SK-N-SH (cell line): ENCODE data around the gene PTGFRN. TPM values are rescaled to one million over a fixed set of nuclear protein-coding genes. Genes with fewer than 3 reads are reported as not detected.

Source experiments
- CTCF ChIA-PET: fragments of 300-600, 350-600 bp; formaldehyde crosslinking; extraction: SDS; loops from one replicate; lab custom pipeline; 2021; lab: Yijun Ruan, JAX
- POLR2A ChIA-PET: fragments of 350-600 bp; sonication (Branson Sonifier 250); formaldehyde crosslinking; extraction: SDS; loops from one replicate; lab custom pipeline; 2020; ENCODE audit warnings: antibody characterized with exemption, inconsistent platforms; lab: Yijun Ruan, JAX
- DNase-seq: peaks from one replicate; pipeline ENCODE4 v3.0.0; 2012
- H2AFZ ChIP-seq: fragments of 200-600 bp; sonication (generic); 2 replicates; pipeline ENCODE4 v1.8.1; 2016; ENCODE audit warnings: antibody characterized with exemption, mild to moderate bottlenecking, low read depth
- H3F3A ChIP-seq: fragments of 200-600 bp; sonication (generic); replicated peaks from 2 replicates; pipeline ENCODE3; 2016; ENCODE audit warnings: antibody characterized with exemption, mild to moderate bottlenecking; ENCODE audit not compliant: insufficient read depth
- H3K27ac ChIP-seq, 2 experiments: fragments of 200-500 bp in 1 of 2; fragments of 200-600 bp in 1 of 2; sonication (Bioruptor generic) in 1 of 2; sonication (generic), shearing (Covaris generic) in 1 of 2; 2 replicates each; pipeline versions ENCODE4 v1.5.1 to v1.6.1; 2014 to 2016; ENCODE audit warnings: low read depth in 2 of 2, inconsistent platforms in 1 of 2, low read length in 1 of 2, mild to moderate bottlenecking in 1 of 2, mixed read lengths in 1 of 2
- H3K27me3 ChIP-seq: fragments of 200-600 bp; sonication (generic), shearing (Covaris generic); 2 replicates; pipeline ENCODE4 v1.6.1; 2016; ENCODE audit warnings: mixed run types; ENCODE audit not compliant: insufficient read depth
- H3K36me3 ChIP-seq, 2 experiments: fragments of 200-500 bp in 1 of 2; fragments of 200-600 bp in 1 of 2; sonication (Bioruptor generic) in 1 of 2; sonication (generic) in 1 of 2; replicated peaks in 1 of 2; 2 replicates each; pipeline versions ENCODE3 to v1.5.1; 2014 to 2016; ENCODE audit warnings: low read length in 1 of 2, mild to moderate bottlenecking in 1 of 2; ENCODE audit not compliant: insufficient read depth in 2 of 2, control insufficient read depth in 1 of 2
- H3K4me1 ChIP-seq, 2 experiments: fragments of 200-500 bp in 1 of 2; fragments of 200-600 bp in 1 of 2; sonication (Bioruptor generic) in 1 of 2; sonication (generic), shearing (Covaris generic) in 1 of 2; 2 replicates each; pipeline versions ENCODE4 v1.5.1 to v1.6.1; 2014 to 2016; ENCODE audit warnings: low read depth in 1 of 2, low read length in 1 of 2, mixed run types in 1 of 2; ENCODE audit not compliant: insufficient read depth in 2 of 2, control insufficient read depth in 1 of 2
- H3K4me2 ChIP-seq: fragments of 200-600 bp; sonication (generic), shearing (Covaris generic); 2 replicates; pipeline ENCODE4 v1.6.1; 2017; ENCODE audit warnings: mixed run types
- H3K4me3 ChIP-seq, 2 experiments: fragments of 200-500 bp in 1 of 2; fragments of 200-600 bp in 1 of 2; sonication (Bioruptor generic) in 1 of 2; sonication (generic), shearing (Covaris generic) in 1 of 2; 2 replicates each; pipeline versions ENCODE4 v1.5.1 to v1.8.1; 2014 to 2016; ENCODE audit warnings: low read depth in 2 of 2, inconsistent platforms in 1 of 2, low read length in 1 of 2, mild to moderate bottlenecking in 1 of 2, mixed read lengths in 1 of 2, moderate library complexity in 1 of 2
- H3K79me2 ChIP-seq: fragments of 200-600 bp; sonication (generic); 2 replicates; pipeline ENCODE4 v1.8.1; 2017; ENCODE audit warnings: mild to moderate bottlenecking; ENCODE audit not compliant: insufficient read depth
- H3K9ac ChIP-seq: fragments of 200-600 bp; sonication (generic); 2 replicates; pipeline ENCODE4 v1.6.1; 2017; ENCODE audit warnings: mixed run types
- H3K9me2 ChIP-seq: fragments of 200-600 bp; sonication (generic); 2 replicates; pipeline ENCODE4 v1.6.1; 2017; ENCODE audit warnings: mixed run types
- H3K9me3 ChIP-seq: fragments of 200-600 bp; sonication (generic); 2 replicates; pipeline ENCODE4 v1.6.1; 2017; ENCODE audit warnings: mixed run types, mild to moderate bottlenecking, moderate library complexity
- H4K20me1 ChIP-seq: fragments of 200-600 bp; sonication (generic); 2 replicates; pipeline ENCODE4 v1.6.1; 2017; ENCODE audit warnings: mild to moderate bottlenecking, mixed run types; ENCODE audit not compliant: insufficient read depth
- CHD2 ChIP-seq: fragments of 150-350 bp; IDR thresholded peaks from 2 replicates; pipeline ENCODE4 v1.6.1; 2018; ENCODE audit warnings: low read length; ENCODE audit not compliant: partially characterized antibody
- EP300 ChIP-seq, 2 experiments: IDR thresholded peaks; 2 replicates each; pipeline versions ENCODE4 v1.4.0 to v1.6.1; 2012; ENCODE audit warnings: borderline replicate concordance in 1 of 2, low read depth in 1 of 2, low read length in 1 of 2
- FOSL2 ChIP-seq: IDR thresholded peaks from 2 replicates; pipeline ENCODE4 v1.4.0; 2012; ENCODE audit warnings: low read depth, mild to moderate bottlenecking, moderate library complexity, borderline replicate concordance
- FOXJ3 ChIP-seq: sonication (generic); formaldehyde crosslinking; IDR thresholded peaks from 2 replicates; pipeline ENCODE4 v1.5.1; 2020; ENCODE audit warnings: mild to moderate bottlenecking, missing genetic modification reagents
- FOXM1 ChIP-seq: IDR thresholded peaks from 2 replicates; pipeline ENCODE4 v1.4.0; 2012; ENCODE audit warnings: low read depth, mild to moderate bottlenecking
- GABPA ChIP-seq: IDR thresholded peaks from 2 replicates; pipeline ENCODE4 v1.4.0; 2012; ENCODE audit warnings: low read depth, mild to moderate bottlenecking
- GATA2 ChIP-seq: sonication (generic); formaldehyde crosslinking; IDR thresholded peaks from 2 replicates; pipeline ENCODE4 v1.5.0; 2020; ENCODE audit warnings: mild to moderate bottlenecking, missing genetic modification reagents
- IRF3 ChIP-seq: fragments of 150-350 bp; IDR thresholded peaks from 2 replicates; pipeline ENCODE4 v1.6.1; 2016; ENCODE audit warnings: mild to moderate bottlenecking, low read depth, low read length
- MEF2A ChIP-seq: IDR thresholded peaks from 2 replicates; pipeline ENCODE4 v1.4.0; 2012; ENCODE audit warnings: low read depth, borderline replicate concordance
- MXI1 ChIP-seq: IDR thresholded peaks from 2 replicates; pipeline ENCODE4 v1.6.1; 2012; ENCODE audit warnings: mild to moderate bottlenecking, low read depth, low read length, improper control_type of control experiment
- NRF1 ChIP-seq: IDR thresholded peaks from 2 replicates; pipeline ENCODE4 v1.6.1; 2012; ENCODE audit warnings: low read depth, mild to moderate bottlenecking, low read length
- POLR2AphosphoS5 ChIP-seq: IDR thresholded peaks from 2 replicates; pipeline ENCODE4 v1.6.1; 2012; ENCODE audit warnings: low read depth, low read length
- RAD21 ChIP-seq: IDR thresholded peaks from 2 replicates; pipeline ENCODE4 v1.6.1; 2012; ENCODE audit warnings: mild to moderate bottlenecking, low read length
- RCOR1 ChIP-seq: fragments of 150-350 bp; IDR thresholded peaks from 2 replicates; pipeline ENCODE4 v1.6.1; 2017; ENCODE audit warnings: antibody characterized with exemption, low read length
- SIN3A ChIP-seq: IDR thresholded peaks from 2 replicates; pipeline ENCODE4 v1.6.1; 2012; ENCODE audit warnings: low read depth, mild to moderate bottlenecking, low read length, moderate library complexity, borderline replicate concordance
- TCF12 ChIP-seq: IDR thresholded peaks from 2 replicates; pipeline ENCODE4 v1.4.0; 2012
- USF2 ChIP-seq: fragments of 150-350 bp; IDR thresholded peaks from 2 replicates; pipeline ENCODE4 v1.6.1; 2017; ENCODE audit warnings: antibody characterized with exemption, low read length, low read depth, borderline replicate concordance
- YY1 ChIP-seq: IDR thresholded peaks from 2 replicates; pipeline ENCODE4 v1.4.0; 2012; ENCODE audit warnings: low read depth, mild to moderate bottlenecking
- WGBS: methylation state at CpG from one replicate; pipeline ENCODE4 v1.1.6; 2017; ENCODE audit warnings: low lambda C conversion rate; 5-methylcytosine and 5-hydroxymethylcytosine counted together
- polyA plus RNA-seq, 3 experiments: library from polyadenylated mRNA; depleted of rRNA; stranded (reverse); fragments of >200 nt; gene quantifications; 2 replicates each; pipeline ENCODE4 v1.2.3, GENCODE V29; 2012
- TF ChIP-seq, protein P1 (sequence below): IDR thresholded peaks from 2 replicates; pipeline ENCODE4; 2012
- TF ChIP-seq, protein P2 (sequence below): IDR thresholded peaks from 2 replicates; pipeline ENCODE4 v1.4.0; 2012; ENCODE audit warnings: low read depth, borderline replicate concordance
- TF ChIP-seq, protein P3 (sequence below): fragments of 200-600 bp; sonication (generic); IDR thresholded peaks from 2 replicates; pipeline ENCODE4 v1.6.1; 2017; ENCODE audit warnings: antibody characterized with exemption, mild to moderate bottlenecking, moderate library complexity

The PTGFRN gene
- polyA plus RNA-seq, 1 of the 3 experiments (the other 2 are of a cell fraction): 22.4 TPM

DNA sequence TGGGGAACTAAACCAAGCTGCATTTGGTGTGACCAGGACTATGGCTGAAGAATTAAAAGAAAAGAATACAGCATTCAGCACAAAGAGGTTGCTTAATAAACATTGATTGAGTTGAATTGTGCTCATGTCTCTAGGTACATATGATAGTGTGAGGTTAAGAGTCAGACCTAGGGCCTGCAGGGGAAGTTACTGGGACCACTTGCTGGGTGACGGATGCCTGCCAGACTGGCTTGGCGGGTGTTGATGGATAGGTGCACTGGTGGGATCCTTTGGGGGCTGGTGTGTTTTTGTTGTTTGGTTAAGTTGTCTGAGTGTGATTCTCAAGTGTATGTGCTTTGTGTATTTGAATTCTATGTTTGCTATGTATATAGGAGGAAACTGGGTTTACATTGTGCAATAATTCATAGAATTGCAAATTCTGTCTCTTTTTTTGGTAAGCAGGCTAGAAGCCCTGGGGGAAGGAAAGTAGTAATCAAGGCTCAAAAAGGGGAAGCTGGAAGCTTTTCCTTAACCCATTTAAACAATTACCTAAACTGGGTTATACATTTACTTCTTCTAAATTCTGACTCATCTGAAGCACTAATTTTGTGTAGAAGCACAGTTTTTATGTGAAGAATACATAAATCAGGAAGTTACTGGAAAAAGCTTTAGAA lies 93.6 kb downstream of the PTGFRN start:
- Histone ChIP-seq H3K27ac (no peak overlapping the region), H3K79me2 (no peaks in the 10 kb centered on the region), H3K9me3 (no peaks in the 10 kb centered on the region), H3K36me3 (no peaks in the 10 kb centered on the region), H3K9me2 (no peaks in the 10 kb centered on the region), H3K4me3 (no peak overlapping the region), H3K27me3 (no peaks in the 10 kb centered on the region), H3K9ac (no peak overlapping the region), H2AFZ (no peak overlapping the region), H3K4me2 (no peak overlapping the region), H3K4me1 (no peaks in the 10 kb centered on the region; a peak in 1 of 4 replicates), H3F3A (no peaks in the 10 kb centered on the region), H4K20me1 (no peaks in the 10 kb centered on the region)
- ChIA-PET CTCF (no interaction called here), POLR2A (no interaction called here)
- TF ChIP-seq YY1 (no peak), RCOR1 (no peak), RAD21 (no peak), POLR2AphosphoS5 (no peak), IRF3 (no peak), SIN3A (no peak), GABPA (no peak)
- DNase-seq: no peak
- WGBS: 83% methylated on average over 2 of the region's 2 CpGs

DNA sequence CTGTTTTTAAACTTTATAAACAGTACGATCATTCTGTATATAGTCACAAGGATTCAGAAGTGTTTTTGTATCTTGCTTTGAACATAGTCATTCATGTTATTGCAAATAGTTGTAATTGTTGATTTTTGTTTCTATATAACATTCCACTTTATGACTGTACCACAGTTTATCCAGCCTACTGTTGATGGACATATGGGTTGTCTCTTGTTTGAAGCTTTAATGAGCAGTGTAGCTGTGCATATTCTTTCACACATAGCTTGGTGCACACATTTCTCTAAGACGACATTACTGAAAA lies 98.0 kb downstream of the PTGFRN start:
- WGBS: 81% methylated on average over 2 of the region's 2 CpGs
- Histone ChIP-seq H3K4me3 (no peak overlapping the region), H3K4me1 (no peaks in the 10 kb centered on the region; a peak in 1 of 4 replicates), H2AFZ (no peak overlapping the region), H3K9me3 (no peaks in the 10 kb centered on the region), H3K4me2 (no peak overlapping the region), H3F3A (no peaks in the 10 kb centered on the region), H3K27me3 (no peaks in the 10 kb centered on the region), H3K36me3 (no peaks in the 10 kb centered on the region), H3K9ac (no peak overlapping the region), H3K79me2 (no peaks in the 10 kb centered on the region), H4K20me1 (no peaks in the 10 kb centered on the region), H3K9me2 (no peaks in the 10 kb centered on the region), H3K27ac (no peak overlapping the region)
- DNase-seq: no peak
- TF ChIP-seq, protein P1, sequence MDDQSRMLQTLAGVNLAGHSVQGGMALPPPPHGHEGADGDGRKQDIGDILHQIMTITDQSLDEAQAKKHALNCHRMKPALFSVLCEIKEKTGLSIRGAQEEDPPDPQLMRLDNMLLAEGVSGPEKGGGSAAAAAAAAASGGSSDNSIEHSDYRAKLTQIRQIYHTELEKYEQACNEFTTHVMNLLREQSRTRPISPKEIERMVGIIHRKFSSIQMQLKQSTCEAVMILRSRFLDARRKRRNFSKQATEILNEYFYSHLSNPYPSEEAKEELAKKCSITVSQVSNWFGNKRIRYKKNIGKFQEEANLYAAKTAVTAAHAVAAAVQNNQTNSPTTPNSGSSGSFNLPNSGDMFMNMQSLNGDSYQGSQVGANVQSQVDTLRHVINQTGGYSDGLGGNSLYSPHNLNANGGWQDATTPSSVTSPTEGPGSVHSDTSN: no peak
- TF ChIP-seq GATA2 (CRISPR knock-in tag) (no peak), NRF1 (no peak), FOSL2 (no peak), POLR2AphosphoS5 (no peak), RCOR1 (no peak), USF2 (no peak), FOXJ3 (CRISPR knock-in tag) (no peak), MEF2A (no peak), TCF12 (no peak), IRF3 (no peak), RAD21 (no peak), GABPA (no peak), FOXM1 (no peak), CHD2 (no peak), MXI1 (no peak), EP300 (IDR thresholded peaks at IDR 0.05; ENCODE audit: borderline replicate concordance in 1 of 2, low read depth in 1 of 2, low read length in 1 of 2) (no peak)
- TF ChIP-seq, protein P2, sequence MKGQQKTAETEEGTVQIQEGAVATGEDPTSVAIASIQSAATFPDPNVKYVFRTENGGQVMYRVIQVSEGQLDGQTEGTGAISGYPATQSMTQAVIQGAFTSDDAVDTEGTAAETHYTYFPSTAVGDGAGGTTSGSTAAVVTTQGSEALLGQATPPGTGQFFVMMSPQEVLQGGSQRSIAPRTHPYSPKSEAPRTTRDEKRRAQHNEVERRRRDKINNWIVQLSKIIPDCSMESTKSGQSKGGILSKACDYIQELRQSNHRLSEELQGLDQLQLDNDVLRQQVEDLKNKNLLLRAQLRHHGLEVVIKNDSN: no peak
- TF ChIP-seq, protein P3, sequence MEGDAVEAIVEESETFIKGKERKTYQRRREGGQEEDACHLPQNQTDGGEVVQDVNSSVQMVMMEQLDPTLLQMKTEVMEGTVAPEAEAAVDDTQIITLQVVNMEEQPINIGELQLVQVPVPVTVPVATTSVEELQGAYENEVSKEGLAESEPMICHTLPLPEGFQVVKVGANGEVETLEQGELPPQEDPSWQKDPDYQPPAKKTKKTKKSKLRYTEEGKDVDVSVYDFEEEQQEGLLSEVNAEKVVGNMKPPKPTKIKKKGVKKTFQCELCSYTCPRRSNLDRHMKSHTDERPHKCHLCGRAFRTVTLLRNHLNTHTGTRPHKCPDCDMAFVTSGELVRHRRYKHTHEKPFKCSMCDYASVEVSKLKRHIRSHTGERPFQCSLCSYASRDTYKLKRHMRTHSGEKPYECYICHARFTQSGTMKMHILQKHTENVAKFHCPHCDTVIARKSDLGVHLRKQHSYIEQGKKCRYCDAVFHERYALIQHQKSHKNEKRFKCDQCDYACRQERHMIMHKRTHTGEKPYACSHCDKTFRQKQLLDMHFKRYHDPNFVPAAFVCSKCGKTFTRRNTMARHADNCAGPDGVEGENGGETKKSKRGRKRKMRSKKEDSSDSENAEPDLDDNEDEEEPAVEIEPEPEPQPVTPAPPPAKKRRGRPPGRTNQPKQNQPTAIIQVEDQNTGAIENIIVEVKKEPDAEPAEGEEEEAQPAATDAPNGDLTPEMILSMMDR: no peak
- ChIA-PET POLR2A (no interaction called here), CTCF (no interaction called here)
